HG03354 (cell line): Measurements from ENCODE around the gene GP1BB.
"Not testable (repeated sequence)": the region's sequence is repeated elsewhere in the genome, so short reads cannot be mapped to it uniquely, and the experiment has no call there.

Experiments used
- ATAC-seq: cut with Tn5 transposase; IDR thresholded peaks from one replicate; pipeline ENCODE4 v1.9.1; 2021; ENCODE audit warnings: mild to moderate bottlenecking; ENCODE audit not compliant: unreplicated experiment, poor library complexity, severe bottlenecking

GP1BB gene

GRCh38 chr22:19723983-19724827 lies 866 bp downstream of the GP1BB start:
- no peak for ATAC-seq

GRCh38 chr22:19724927-19725661 lies 1.8 kb downstream of the GP1BB start:
- no peak for ATAC-seq

- not testable (repeated sequence) for ATAC-seq
These were observed 2.9 kb downstream of the GP1BB start for GRCh38 chr22:19726064-19726788.

GRCh38 chr22:19727310-19728150 lies 4.2 kb downstream of the GP1BB start:
- no peak for ATAC-seq

- ATAC-seq, result no peak
These were observed 4.9 kb downstream of the GP1BB start for GRCh38 chr22:19728271-19728670.

- ATAC-seq, result no peak
These were observed 5.5 kb downstream of the GP1BB start for GRCh38 chr22:19728836-19729235.

- no peak for ATAC-seq
These were observed 6.2 kb downstream of the GP1BB start for GRCh38 chr22:19729507-19729906.

- ATAC-seq, result no peak
These were observed 6.9 kb downstream of the GP1BB start for GRCh38 chr22:19730198-19730597.

GRCh38 chr22:19730655-19731360 lies 7.5 kb downstream of the GP1BB start:
- ATAC-seq, result no peak

GRCh38 chr22:19731361-19732135 lies 8.2 kb downstream of the GP1BB start:
- no peak for ATAC-seq

GRCh38 chr22:19732403-19733113 lies 9.2 kb downstream of the GP1BB start:
- ATAC-seq, result no peak

- ATAC-seq, result no peak
These were observed 10.4 kb downstream of the GP1BB start for GRCh38 chr22:19733755-19734154.

GRCh38 chr22:19734163-19734562 lies 10.8 kb downstream of the GP1BB start:
- ATAC-seq, result no peak

GRCh38 chr22:19734837-19735382 lies 11.6 kb downstream of the GP1BB start:
- no peak for ATAC-seq

GRCh38 chr22:19735665-19736510 lies 12.5 kb downstream of the GP1BB start:
- no peak for ATAC-seq

GRCh38 chr22:19737846-19738663 lies 14.7 kb downstream of the GP1BB start:
- ATAC-seq, result no peak
